Measurements from ENCODE around the gene PARD3. TPM values are rescaled to one million over a fixed set of nuclear protein-coding genes. Genes with fewer than 3 reads are reported as not detected.

Gene PARD3
- total RNA-seq, 1 donor from 2014 or later: 0.11 TPM

GRCh38 chr10:34351161-34351560, 463.9 kb downstream of the PARD3 start:
- H3K9me3 Mint-ChIP-seq: no peaks in the 10 kb centered on the region

DNA sequence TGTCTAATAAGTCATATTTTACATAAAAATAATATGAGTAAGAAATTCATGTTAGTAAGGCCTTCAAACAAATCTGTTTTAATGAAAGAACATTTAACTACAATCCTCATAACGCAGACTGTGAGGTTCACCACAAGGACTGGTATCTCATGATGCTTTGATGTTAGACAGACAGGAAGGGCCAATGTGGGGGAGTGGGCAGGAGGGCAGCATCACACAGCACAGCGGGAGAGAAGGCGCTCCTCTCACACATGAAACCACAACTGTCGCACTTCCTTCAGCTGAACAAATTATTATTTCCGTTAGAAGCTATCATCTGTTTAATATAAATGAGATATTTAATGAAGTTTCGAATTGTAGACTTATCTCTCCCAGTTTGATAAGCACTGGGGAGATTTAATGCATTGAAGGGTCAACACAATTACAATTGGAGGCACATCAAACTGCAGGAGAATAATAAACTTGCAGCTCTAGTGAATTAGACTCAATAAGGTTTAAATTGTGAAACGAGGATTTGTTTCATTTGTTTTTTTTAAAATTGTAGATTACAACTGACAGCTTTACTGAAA, 466.1 kb downstream of the PARD3 start:
- ATAC-seq (ENCODE audit: low read depth) (no peak), DNase-seq (no peak)
- H3K36me3 Mint-ChIP-seq (ENCODE audit: low read depth): no peaks in the 10 kb centered on the region
- H3K4me3 Mint-ChIP-seq: no peak overlapping the region
- H3K27ac Mint-ChIP-seq: no peak overlapping the region
- ChIA-PET POLR2A (no interaction called here), CTCF (no interaction called here)
- H3K27me3 Mint-ChIP-seq: no peaks in the 10 kb centered on the region
- TF ChIP-seq, protein P1, sequence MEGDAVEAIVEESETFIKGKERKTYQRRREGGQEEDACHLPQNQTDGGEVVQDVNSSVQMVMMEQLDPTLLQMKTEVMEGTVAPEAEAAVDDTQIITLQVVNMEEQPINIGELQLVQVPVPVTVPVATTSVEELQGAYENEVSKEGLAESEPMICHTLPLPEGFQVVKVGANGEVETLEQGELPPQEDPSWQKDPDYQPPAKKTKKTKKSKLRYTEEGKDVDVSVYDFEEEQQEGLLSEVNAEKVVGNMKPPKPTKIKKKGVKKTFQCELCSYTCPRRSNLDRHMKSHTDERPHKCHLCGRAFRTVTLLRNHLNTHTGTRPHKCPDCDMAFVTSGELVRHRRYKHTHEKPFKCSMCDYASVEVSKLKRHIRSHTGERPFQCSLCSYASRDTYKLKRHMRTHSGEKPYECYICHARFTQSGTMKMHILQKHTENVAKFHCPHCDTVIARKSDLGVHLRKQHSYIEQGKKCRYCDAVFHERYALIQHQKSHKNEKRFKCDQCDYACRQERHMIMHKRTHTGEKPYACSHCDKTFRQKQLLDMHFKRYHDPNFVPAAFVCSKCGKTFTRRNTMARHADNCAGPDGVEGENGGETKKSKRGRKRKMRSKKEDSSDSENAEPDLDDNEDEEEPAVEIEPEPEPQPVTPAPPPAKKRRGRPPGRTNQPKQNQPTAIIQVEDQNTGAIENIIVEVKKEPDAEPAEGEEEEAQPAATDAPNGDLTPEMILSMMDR (IDR thresholded peaks at IDR 0.05): no peak
- intact Hi-C loops (cut with micrococcal nuclease): no loop called here
- H3K9me3 Mint-ChIP-seq: no peaks in the 10 kb centered on the region
- H3K4me1 Mint-ChIP-seq: no peaks in the 10 kb centered on the region

More at GRCh38 chr10:34351161-34351560, 463.9 kb downstream of the PARD3 start:
- no peaks in the 10 kb centered on the region for H3K27me3 Mint-ChIP-seq
- H3K27ac Mint-ChIP-seq: no peak overlapping the region
- intact Hi-C loops (cut with micrococcal nuclease): no loop called here
- no peak for ATAC-seq (ENCODE audit: low read depth)
- H3K4me1 Mint-ChIP-seq: no peaks in the 10 kb centered on the region
- H3K36me3 Mint-ChIP-seq (ENCODE audit: low read depth): no peaks in the 10 kb centered on the region
- TF ChIP-seq, protein P1 (IDR thresholded peaks at IDR 0.05): no peak
- H3K4me3 Mint-ChIP-seq: no peak overlapping the region
- CTCF ChIA-PET: no interaction called here
- POLR2A ChIA-PET: no interaction called here
- DNase-seq: no peak

DNA sequence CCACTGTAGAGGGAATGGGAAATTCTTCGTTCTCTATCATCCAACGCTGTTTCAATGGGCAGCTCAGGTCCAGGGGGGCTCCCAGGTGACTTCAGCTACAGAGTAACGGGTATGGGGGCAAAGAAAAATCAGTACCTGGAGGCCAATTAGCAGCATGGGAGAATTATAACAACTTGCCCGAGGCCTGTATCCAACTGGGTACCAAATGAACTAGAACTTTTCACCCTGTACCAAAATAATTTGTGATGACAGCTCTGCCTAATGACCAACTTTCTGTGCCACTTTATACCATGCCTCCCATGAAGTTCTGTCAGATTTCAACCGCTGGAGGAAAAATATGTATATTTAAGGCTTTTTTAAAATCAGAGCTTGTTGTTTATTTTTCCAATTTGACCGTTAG, 467.1 kb downstream of the PARD3 start:
- ATAC-seq (ENCODE audit: low read depth): no peak
- H3K27ac Mint-ChIP-seq: no peak overlapping the region

DNA sequence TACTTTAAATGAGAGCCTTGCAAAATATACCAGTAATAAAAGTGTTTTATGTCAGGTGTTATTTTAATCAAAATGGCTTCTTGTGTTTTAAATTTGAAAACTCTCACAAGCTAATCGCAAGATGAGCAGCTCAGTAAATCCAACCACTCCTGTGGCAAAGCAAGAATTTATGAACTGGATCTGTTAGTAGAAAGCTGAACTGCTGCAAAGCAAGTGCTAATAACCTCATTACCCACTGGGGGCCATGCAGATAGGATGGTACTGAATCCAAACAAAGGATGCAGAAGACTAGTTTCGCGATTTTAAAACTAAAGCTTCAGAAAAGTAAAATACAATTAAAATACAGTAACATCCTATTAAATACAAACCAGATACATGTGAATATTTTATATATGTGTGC, 468.0 kb downstream of the PARD3 start:
- ChIA-PET CTCF (no interaction called here), POLR2A (no interaction called here)
- no peak overlapping the region for H3K4me3 Mint-ChIP-seq
- ATAC-seq (ENCODE audit: low read depth) (no peak), DNase-seq (no peak)
- H3K9me3 Mint-ChIP-seq: no peaks in the 10 kb centered on the region
- H3K4me1 Mint-ChIP-seq: no peaks in the 10 kb centered on the region
- intact Hi-C loops (cut with micrococcal nuclease): no loop called here
- H3K27ac Mint-ChIP-seq: no peak overlapping the region
- no peaks in the 10 kb centered on the region for H3K27me3 Mint-ChIP-seq
- TF ChIP-seq, protein P1 (IDR thresholded peaks at IDR 0.05): no peak
- no peaks in the 10 kb centered on the region for H3K36me3 Mint-ChIP-seq (ENCODE audit: low read depth)

More for the DNA sequence above, 467.1 kb downstream of the PARD3 start:
- no peaks in the 10 kb centered on the region for H3K27me3 Mint-ChIP-seq
- no peaks in the 10 kb centered on the region for H3K9me3 Mint-ChIP-seq
- DNase-seq: no peak
- H3K4me3 Mint-ChIP-seq: no peak overlapping the region
- POLR2A ChIA-PET: no interaction called here
- CTCF ChIA-PET: no interaction called here
- no peaks in the 10 kb centered on the region for H3K4me1 Mint-ChIP-seq
- TF ChIP-seq, protein P1 (IDR thresholded peaks at IDR 0.05): no peak
- intact Hi-C loops (cut with micrococcal nuclease): no loop called here
- no peaks in the 10 kb centered on the region for H3K36me3 Mint-ChIP-seq (ENCODE audit: low read depth)

DNA sequence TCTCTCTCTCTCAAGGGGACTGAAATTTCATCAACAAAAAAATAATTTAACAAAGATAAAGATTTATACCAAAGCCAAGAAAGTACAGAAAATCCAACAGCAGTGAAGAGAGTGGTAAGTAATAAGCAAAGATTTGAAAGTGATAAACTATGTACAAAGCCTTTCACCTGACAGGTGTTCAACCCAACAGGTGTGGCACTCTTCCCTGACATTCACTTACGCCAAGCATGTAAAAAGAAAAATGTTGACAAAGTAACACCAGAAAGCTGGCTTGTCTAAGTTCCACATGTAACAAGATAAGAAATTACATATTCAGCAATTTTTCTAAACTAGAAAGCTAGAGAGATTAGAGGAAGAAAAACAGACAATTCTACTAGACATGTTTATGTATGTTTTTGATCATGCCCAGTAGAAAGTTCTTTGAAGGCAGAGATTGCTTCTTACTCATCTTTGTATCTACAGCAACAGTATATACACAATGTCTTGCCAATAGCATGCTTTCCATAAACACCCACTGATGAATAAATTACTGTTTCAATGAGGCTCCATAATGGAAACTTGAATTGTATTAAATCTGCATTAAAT, 468.5 kb downstream of the PARD3 start:
- ATAC-seq (ENCODE audit: low read depth): no peak
- Mint-ChIP-seq H3K4me1 (no peaks in the 10 kb centered on the region), H3K36me3 (ENCODE audit: low read depth) (no peaks in the 10 kb centered on the region), H3K27me3 (no peaks in the 10 kb centered on the region), H3K4me3 (no peak overlapping the region), H3K9me3 (no peaks in the 10 kb centered on the region), H3K27ac (no peak overlapping the region)
- ChIA-PET CTCF (no interaction called here), POLR2A (no interaction called here)
- DNase-seq: no peak
- intact Hi-C loops (cut with micrococcal nuclease): no loop called here
- TF ChIP-seq, protein P1 (IDR thresholded peaks at IDR 0.05): no peak

Data from activated B cell treated with CpG ODN at 0.5 μM for 24 hours (primary cell).